ENCODE results near the gene EDRF1. TPM values are rescaled to one million over a fixed set of nuclear protein-coding genes. Genes with fewer than 3 reads are reported as not detected.

EDRF1 gene
- total and polyA plus RNA-seq, 3 donors from 2014 or later = 66.7 to 95.1 (median 93.1) TPM

DNA sequence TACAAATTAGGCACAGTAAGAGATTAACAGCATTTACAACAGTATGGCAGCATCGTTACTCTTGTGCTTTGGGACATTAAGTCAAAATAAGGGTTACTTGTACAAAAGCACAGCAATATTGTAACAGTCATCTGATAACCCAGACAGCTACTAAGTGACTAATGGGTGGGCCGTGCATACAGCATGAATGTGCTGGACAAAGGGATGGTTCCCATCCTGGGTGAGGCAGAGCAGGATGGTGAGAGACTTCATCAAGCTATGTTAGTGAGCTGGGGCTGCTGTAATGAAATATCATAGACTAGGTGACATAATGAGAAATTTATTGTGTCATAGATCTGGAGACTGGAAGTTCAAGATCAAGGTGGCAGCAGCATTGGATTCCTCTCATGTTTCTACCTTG, 25.4 kb downstream of the EDRF1 start:
- Histone ChIP-seq H3K36me3 (ENCODE audit: low read depth, missing control alignments) (no peaks in the 10 kb centered on the region), H3K4me3 (no peak overlapping the region), H3K4me1 (no peaks in the 10 kb centered on the region), H3K27me3 (no peaks in the 10 kb centered on the region), H3K27ac (no peak overlapping the region), H3K9me3 (no peaks in the 10 kb centered on the region)
- WGBS, 2 donors = 62 to 66% methylated on average over 2 of the region's 2 CpGs
- intact Hi-C loops (cut with DNase I; ENCODE audit: low total_unique reads) = no loop called here
- no peak for TF ChIP-seq POLR2A (IDR thresholded peaks at IDR 0.05)
- TF ChIP-seq, protein P1, sequence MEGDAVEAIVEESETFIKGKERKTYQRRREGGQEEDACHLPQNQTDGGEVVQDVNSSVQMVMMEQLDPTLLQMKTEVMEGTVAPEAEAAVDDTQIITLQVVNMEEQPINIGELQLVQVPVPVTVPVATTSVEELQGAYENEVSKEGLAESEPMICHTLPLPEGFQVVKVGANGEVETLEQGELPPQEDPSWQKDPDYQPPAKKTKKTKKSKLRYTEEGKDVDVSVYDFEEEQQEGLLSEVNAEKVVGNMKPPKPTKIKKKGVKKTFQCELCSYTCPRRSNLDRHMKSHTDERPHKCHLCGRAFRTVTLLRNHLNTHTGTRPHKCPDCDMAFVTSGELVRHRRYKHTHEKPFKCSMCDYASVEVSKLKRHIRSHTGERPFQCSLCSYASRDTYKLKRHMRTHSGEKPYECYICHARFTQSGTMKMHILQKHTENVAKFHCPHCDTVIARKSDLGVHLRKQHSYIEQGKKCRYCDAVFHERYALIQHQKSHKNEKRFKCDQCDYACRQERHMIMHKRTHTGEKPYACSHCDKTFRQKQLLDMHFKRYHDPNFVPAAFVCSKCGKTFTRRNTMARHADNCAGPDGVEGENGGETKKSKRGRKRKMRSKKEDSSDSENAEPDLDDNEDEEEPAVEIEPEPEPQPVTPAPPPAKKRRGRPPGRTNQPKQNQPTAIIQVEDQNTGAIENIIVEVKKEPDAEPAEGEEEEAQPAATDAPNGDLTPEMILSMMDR (IDR thresholded peaks at IDR 0.05) = no peak
- peak; percentile 28 for DNase-seq

DNA sequence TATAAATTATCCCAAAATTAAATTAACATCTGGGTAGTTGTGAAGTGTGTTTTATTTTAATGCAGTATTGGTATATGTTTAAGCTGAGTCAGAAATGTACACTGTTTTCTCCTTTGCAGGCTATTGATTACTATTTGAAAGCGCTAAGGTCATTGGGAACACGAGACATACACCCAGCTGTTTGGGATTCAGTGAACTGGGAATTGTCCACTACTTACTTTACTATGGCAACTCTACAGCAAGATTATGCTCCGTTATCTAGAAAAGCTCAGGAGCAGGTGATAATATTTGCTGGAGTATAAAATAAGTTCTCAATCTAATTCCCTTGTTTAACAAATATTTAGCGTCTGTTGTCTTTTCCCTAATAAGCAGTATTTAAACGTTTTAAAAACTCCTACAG, 27.9 kb downstream of the EDRF1 start:
- intact Hi-C loops (cut with DNase I; ENCODE audit: low total_unique reads) = no loop called here
- H3K36me3 ChIP-seq (ENCODE audit: low read depth, missing control alignments) = no peaks in the 10 kb centered on the region
- no peaks in the 10 kb centered on the region for H3K9me3 ChIP-seq

DNA sequence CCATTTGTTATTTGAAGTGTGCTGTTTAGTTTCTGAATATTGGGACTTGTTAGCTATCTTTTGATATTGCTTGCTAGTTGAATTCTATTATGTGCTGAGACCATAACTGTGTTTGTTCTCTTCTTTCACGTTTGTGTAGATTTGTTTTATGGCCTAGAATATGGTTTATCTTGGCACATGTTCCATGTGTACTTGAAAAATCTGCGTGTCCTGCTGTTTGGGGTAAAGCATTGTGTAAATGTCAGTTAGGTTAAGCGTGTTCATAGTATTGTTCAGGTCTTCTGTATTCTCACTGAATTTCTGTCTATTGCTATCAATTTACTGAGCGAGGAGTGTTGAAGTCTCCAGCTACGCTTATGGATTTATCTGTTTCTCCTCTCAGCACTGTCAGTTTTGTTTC, 36.7 kb downstream of the EDRF1 start:
- no peak for DNase-seq
- 70 to 75% methylated on average over 5 of the region's 5 CpGs for WGBS, 2 donors
- no peaks in the 10 kb centered on the region for H3K36me3 ChIP-seq (ENCODE audit: low read depth, missing control alignments)
- no peaks in the 10 kb centered on the region for H3K27me3 ChIP-seq
- no peak overlapping the region for H3K4me3 ChIP-seq
- H3K9me3 ChIP-seq = no peaks in the 10 kb centered on the region
- TF ChIP-seq POLR2A (IDR thresholded peaks at IDR 0.05) = no peak
- TF ChIP-seq, protein P1 (IDR thresholded peaks at IDR 0.05) = no peak
- intact Hi-C loops (cut with DNase I; ENCODE audit: low total_unique reads) = no loop called here
- H3K27ac ChIP-seq = no peak overlapping the region
- H3K4me1 ChIP-seq = no peaks in the 10 kb centered on the region

More for the DNA sequence above, 27.9 kb downstream of the EDRF1 start:
- no peak for TF ChIP-seq POLR2A (IDR thresholded peaks at IDR 0.05)
- TF ChIP-seq, protein P1 (IDR thresholded peaks at IDR 0.05) = no peak
- H3K27ac ChIP-seq = no peak overlapping the region
- H3K4me1 ChIP-seq = no peaks in the 10 kb centered on the region
- no peaks in the 10 kb centered on the region for H3K27me3 ChIP-seq
- WGBS, 2 donors = 88 to 92% methylated on average over 5 of the region's 5 CpGs
- no peak for DNase-seq
- no peak overlapping the region for H3K4me3 ChIP-seq

DNA sequence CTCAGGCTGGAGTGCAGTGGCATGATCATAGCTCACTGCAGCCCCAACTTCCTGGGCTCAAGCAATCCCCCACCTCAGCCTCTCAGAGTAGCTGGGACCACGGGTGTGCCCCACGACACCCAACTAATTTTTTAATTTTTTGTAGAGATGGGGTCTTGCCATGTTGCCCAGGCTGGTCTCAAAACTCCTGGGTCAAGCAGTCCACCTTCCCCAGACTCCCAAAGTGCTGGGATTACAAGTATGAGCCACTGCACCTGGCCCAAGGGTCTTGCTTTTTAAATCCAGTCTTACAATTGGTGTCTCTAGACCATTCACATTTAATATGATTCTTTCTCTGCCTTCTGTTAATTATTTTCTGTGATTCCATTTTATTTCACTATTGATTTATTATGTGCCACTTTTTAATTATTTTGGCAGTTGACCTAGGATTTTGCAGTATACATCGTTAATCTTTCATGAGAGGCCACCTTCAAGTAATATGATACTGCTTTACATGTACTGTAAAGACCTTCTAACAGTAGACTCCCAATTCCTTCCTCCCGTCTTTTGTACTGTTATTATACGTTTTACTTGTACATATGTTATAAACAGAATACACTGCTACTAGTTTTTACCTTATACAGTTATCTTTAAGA, 37.5 kb downstream of the EDRF1 start:
- no peak for TF ChIP-seq POLR2A (IDR thresholded peaks at IDR 0.05)
- TF ChIP-seq, protein P1 (IDR thresholded peaks at IDR 0.05) = no peak
- H3K36me3 ChIP-seq (ENCODE audit: low read depth, missing control alignments) = no peaks in the 10 kb centered on the region
- intact Hi-C loops (cut with DNase I; ENCODE audit: low total_unique reads) = no loop called here

DNA sequence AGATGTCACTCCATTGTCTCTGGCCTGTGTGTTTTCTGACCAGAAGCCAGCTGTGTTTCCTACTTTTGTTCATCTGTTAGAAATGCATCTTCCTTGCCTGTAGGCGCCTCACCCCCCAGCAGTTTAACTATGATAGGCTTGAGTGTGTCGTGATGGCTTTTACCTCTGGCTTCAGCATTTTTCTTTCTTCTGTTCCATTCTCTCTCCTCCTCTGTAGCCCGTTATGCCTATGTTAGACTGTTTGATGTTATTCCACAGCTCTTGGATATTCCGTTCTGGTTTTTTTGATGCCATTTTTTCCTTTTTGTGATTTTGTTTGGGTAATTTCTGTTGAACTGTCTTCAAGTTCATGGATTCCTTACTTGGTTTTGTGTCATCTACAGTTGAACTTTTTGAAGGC, 38.2 kb downstream of the EDRF1 start:
- Histone ChIP-seq H3K27me3 (no peaks in the 10 kb centered on the region), H3K4me1 (no peaks in the 10 kb centered on the region), H3K27ac (no peak overlapping the region), H3K4me3 (no peak overlapping the region), H3K36me3 (ENCODE audit: low read depth, missing control alignments) (no peaks in the 10 kb centered on the region), H3K9me3 (no peaks in the 10 kb centered on the region)
- DNase-seq = no peak
- intact Hi-C loops (cut with DNase I; ENCODE audit: low total_unique reads) = no loop called here
- TF ChIP-seq, protein P1 (IDR thresholded peaks at IDR 0.05) = no peak
- no peak for TF ChIP-seq POLR2A (IDR thresholded peaks at IDR 0.05)
- 93 to 95% methylated on average over 4 of the region's 4 CpGs for WGBS, 2 donors

More for the DNA sequence above, 37.5 kb downstream of the EDRF1 start:
- WGBS, 2 donors = 90 to 93% methylated on average over 5 of the region's 5 CpGs
- Histone ChIP-seq H3K4me3 (no peak overlapping the region), H3K4me1 (no peaks in the 10 kb centered on the region), H3K27me3 (no peaks in the 10 kb centered on the region), H3K27ac (no peak overlapping the region), H3K9me3 (no peaks in the 10 kb centered on the region)
- no peak for DNase-seq

Measured in testis (tissue), 3 donors.